Lower lobe of right lung (tissue), 2 donors: ENCODE measurements around the gene DLL3. TPM values are rescaled to one million over a fixed set of nuclear protein-coding genes. Genes with fewer than 3 reads are reported as not detected.
A peak's percentile ranks its signal among the peaks of the same experiment; 100 is the strongest.

Source experiments
- ATAC-seq, 2 donors: fragments of 200-7000 bp; cut with Tn5 transposase; one replicate each; pipeline ENCODE4 v1.9.1; 2020 to 2022; ENCODE audit warnings: mild to moderate bottlenecking in 2 of 2, moderate library complexity in 2 of 2
- DNase-seq: peaks from one replicate; pipeline ENCODE4 v3.0.0-alpha.2; 2020
- H3K27ac ChIP-seq: fragments of 200-600 bp; one replicate; pipeline ENCODE4 v1.8.0; 2022
- H3K27me3 ChIP-seq: fragments of 200-600 bp; one replicate; pipeline ENCODE4 v1.8.0; 2022; ENCODE audit warnings: low read depth
- H3K36me3 ChIP-seq: fragments of 200-600 bp; one replicate; pipeline ENCODE4 v1.8.0; 2022; ENCODE audit warnings: mild to moderate bottlenecking
- H3K4me1 ChIP-seq: fragments of 200-600 bp; one replicate; pipeline ENCODE4 v1.8.0; 2022
- H3K4me3 ChIP-seq: fragments of 200-600 bp; one replicate; pipeline ENCODE4 v1.8.0; 2022; ENCODE audit warnings: mild to moderate bottlenecking
- H3K9me3 ChIP-seq: fragments of 200-600 bp; one replicate; pipeline ENCODE4 v1.8.0; 2022
- CTCF ChIP-seq: fragments of 200-600 bp; IDR thresholded peaks from one replicate; pipeline ENCODE4 v1.8.0; 2022; ENCODE audit warnings: antibody characterized with exemption, mild to moderate bottlenecking
- intact Hi-C: fragments of 100-400 bp; cut with DNase I; formaldehyde crosslinking; loops from one replicate; pipeline ENCODE4 v1.11.0; 2022
- total RNA-seq: library from RNA; stranded (reverse); fragmentation: NEBNext Ultra II Directional; extraction: Animal tissue kit (Norgen Biotek cat#: 25700); gene quantifications from one replicate; pipeline ENCODE4 v1.2.1, GENCODE V29; 2021
- donor health status: DM: no; HTN: yes; CAD: no; lungs with severe emphysema.

DLL3 gene
- total RNA-seq, 1 donor from 2014 or later = not detected

- ATAC-seq (no peak), DNase-seq (no peak)
- Histone ChIP-seq H3K9me3 (no peaks in the 10 kb centered on the region), H3K4me1 (peaks cover 16% of the 10 kb centered on the region), H3K27ac (peak overlapping the region; percentile 80), H3K27me3 (no peaks in the 10 kb centered on the region), H3K36me3 (peaks cover 3% of the 10 kb centered on the region), H3K4me3 (peak overlapping the region; percentile 88)
- intact Hi-C loops = no loop called here
- no peak for TF ChIP-seq CTCF
Observed at GRCh38 chr19:39531834-39532232, 33.1 kb downstream of the DLL3 start.

GRCh38 chr19:39532233-39533002 is 33.7 kb downstream of the DLL3 start, which contains the start of gene EID2B:
TSS of gene EID2B (minus strand) at chr19:39532852. CDS start at chr19:39532802, 50 bp downstream.
- intact Hi-C loops = no loop called here
- peaks cover 16% of the 10 kb centered on the region for H3K4me1 ChIP-seq
- ATAC-seq = peak; percentile 98
- H3K27ac ChIP-seq = peak within 1 kb of the TSS; percentile 80
- H3K27me3 ChIP-seq = no peaks in the 10 kb centered on the region
- H3K4me3 ChIP-seq = peak within 1 kb of the TSS; percentile 88
- peak; percentile 98 for TF ChIP-seq CTCF
- DNase-seq = peak; percentile 98
- H3K9me3 ChIP-seq = no peaks in the 10 kb centered on the region
- H3K36me3 ChIP-seq = peaks cover 3% of the 10 kb centered on the region

- Histone ChIP-seq H3K36me3 (no peaks in the 10 kb centered on the region), H3K27me3 (no peaks in the 10 kb centered on the region), H3K4me3 (peak overlapping the region; percentile 88), H3K4me1 (peaks cover 22% of the 10 kb centered on the region), H3K27ac (no peak overlapping the region), H3K9me3 (no peaks in the 10 kb centered on the region)
- ATAC-seq (peak in 1 of 2 donors; percentile 13), DNase-seq (no peak)
- TF ChIP-seq CTCF = peak; percentile 32
- intact Hi-C loops = no loop called here
Observed at GRCh38 chr19:39533003-39533512, 34.3 kb downstream of the DLL3 start.

DNA sequence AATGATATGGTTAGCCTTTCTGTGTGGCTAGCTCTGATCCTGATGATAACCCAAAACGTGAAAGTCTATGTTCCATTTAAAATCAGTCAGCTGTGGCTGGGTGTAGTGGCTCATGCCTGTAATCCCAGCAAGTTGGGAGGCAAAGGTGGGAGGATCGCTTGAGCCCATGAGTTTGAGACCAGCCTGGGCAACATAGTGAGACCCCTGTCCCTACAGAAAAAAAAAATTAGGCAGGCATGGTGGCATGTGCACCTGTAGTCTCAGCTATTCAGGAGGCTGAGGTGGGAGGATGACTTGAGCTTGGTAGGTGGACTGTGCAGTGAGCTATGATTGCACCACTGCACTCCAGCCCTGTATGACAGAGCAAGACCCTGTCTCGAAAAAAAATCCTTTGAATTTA is 35.0 kb downstream of the DLL3 start:
- DNase-seq (no peak), ATAC-seq (no peak)
- H3K4me3 ChIP-seq = no peak overlapping the region
- no peak overlapping the region for H3K27ac ChIP-seq
- intact Hi-C loops = no loop called here
- peaks cover 29% of the 10 kb centered on the region for H3K4me1 ChIP-seq
- TF ChIP-seq CTCF = no peak
- no peaks in the 10 kb centered on the region for H3K9me3 ChIP-seq
- H3K27me3 ChIP-seq = no peaks in the 10 kb centered on the region
- H3K36me3 ChIP-seq = no peaks in the 10 kb centered on the region

- Histone ChIP-seq H3K9me3 (no peaks in the 10 kb centered on the region), H3K4me1 (peaks cover 23% of the 10 kb centered on the region), H3K27ac (peak overlapping the region; percentile 91), H3K4me3 (peak overlapping the region; percentile 79), H3K36me3 (no peaks in the 10 kb centered on the region), H3K27me3 (no peaks in the 10 kb centered on the region)
- ATAC-seq (peak in 1 of 2 donors; percentile 1), DNase-seq (no peak)
- TF ChIP-seq CTCF = no peak
- intact Hi-C loops = no loop called here
Observed at GRCh38 chr19:39539165-39539517, 40.4 kb downstream of the DLL3 start.
